CD4-positive, alpha-beta T cell (primary cell): ENCODE measurements around the gene NGFR. TPM values are rescaled to one million over a fixed set of nuclear protein-coding genes. Genes with fewer than 3 reads are reported as not detected.

ENCODE experiments used
- ATAC-seq: fragments of 200-7000 bp; cut with Tn5 transposase; one replicate; pipeline ENCODE4 v1.10.0; 2022; ENCODE audit warnings: mild to moderate bottlenecking; ENCODE audit not compliant: poor library complexity
- CTCF ChIA-PET: fragments of 350-600 bp; sonication (Branson Sonifier 250); formaldehyde crosslinking; loops from one replicate; lab custom pipeline; 2021; ENCODE audit warnings: antibody characterized with exemption, inconsistent platforms; lab: Charles Lee
- POLR2A ChIA-PET: fragments of 350-600 bp; sonication (Branson Sonifier 250); formaldehyde crosslinking; loops from one replicate; lab custom pipeline; 2021; ENCODE audit warnings: antibody characterized with exemption, inconsistent platforms; lab: Charles Lee
- DNase-seq, 14 experiments: peaks; one replicate each; pipeline ENCODE4 v3.0.0-alpha.2; 2013 to 2020; ENCODE audit warnings: mixed read lengths in 2 of 14
- H3K27ac ChIP-seq, 2 donors: one replicate each; pipeline versions ENCODE4 v1.5.1 to v1.7.0; 2013; ENCODE audit warnings: low read length in 2 of 2, low read depth in 1 of 2, mild to moderate bottlenecking in 1 of 2
- H3K27me3 ChIP-seq, 2 experiments: 1 replicate in 1 of 2; 2 replicates in 1 of 2; pipeline versions ENCODE4 v1.6.1 to v1.7.0; 2013; ENCODE audit warnings: low read length in 2 of 2, control low read depth in 1 of 2, mild to moderate bottlenecking in 1 of 2, moderate library complexity in 1 of 2; ENCODE audit not compliant: insufficient read depth in 2 of 2, control insufficient read depth in 1 of 2
- H3K36me3 ChIP-seq: one replicate; pipeline ENCODE4 v1.6.1; 2013; ENCODE audit warnings: low read length, control low read depth; ENCODE audit not compliant: insufficient read depth
- H3K4me1 ChIP-seq: one replicate; pipeline ENCODE4 v1.6.1; 2013; ENCODE audit warnings: low read length, control low read depth; ENCODE audit not compliant: insufficient read depth
- H3K4me3 ChIP-seq: one replicate; pipeline ENCODE4 v1.5.1; 2013; ENCODE audit warnings: mild to moderate bottlenecking, low read length, moderate library complexity
- H3K9me3 ChIP-seq, 2 experiments: 1 replicate in 1 of 2; 2 replicates in 1 of 2; pipeline versions ENCODE4 v1.6.1 to v1.7.0; 2013; ENCODE audit warnings: low read length in 2 of 2, mild to moderate bottlenecking in 2 of 2, control low read depth in 1 of 2, moderate library complexity in 1 of 2; ENCODE audit not compliant: control insufficient read depth in 1 of 2, insufficient read depth in 1 of 2
- H3K27ac Mint-ChIP-seq: one replicate; pipeline ENCODE4 v1.8.0; 2020; ENCODE audit warnings: mixed read lengths
- H3K27me3 Mint-ChIP-seq: one replicate; pipeline ENCODE4 v1.8.0; 2021; ENCODE audit warnings: mixed read lengths
- H3K36me3 Mint-ChIP-seq: one replicate; pipeline ENCODE4 v1.8.0; 2021; ENCODE audit warnings: low read depth, mixed read lengths
- H3K4me1 Mint-ChIP-seq: one replicate; pipeline ENCODE4 v1.8.0; 2021; ENCODE audit warnings: low read depth, mixed read lengths
- H3K4me3 Mint-ChIP-seq: one replicate; pipeline ENCODE4 v1.8.0; 2020; ENCODE audit warnings: mild to moderate bottlenecking, mixed read lengths
- H3K9me3 Mint-ChIP-seq: one replicate; pipeline ENCODE4 v1.8.0; 2020; ENCODE audit warnings: mixed read lengths
- intact Hi-C, 2 experiments: fragments of 100-400 bp; cut with DNase I in 1 of 2; cut with micrococcal nuclease in 1 of 2; formaldehyde crosslinking; loops; one replicate each; pipeline versions ENCODE4 v1.15.1 to v1.9.0; 2023 to 2025; cut with DNase I, micrococcal nuclease
- total RNA-seq, 174 experiments: library from RNA in 2 of 174; stranded (reverse) in 2 of 174; gene quantifications; one replicate each; pipeline ENCODE4 v1.2.3 and lab custom pipeline; 2021 to 2026
- TF ChIP-seq, protein P1 (sequence below): fragments of 200-600 bp; IDR thresholded peaks from one replicate; pipeline ENCODE4 v1.8.0; 2022; ENCODE audit warnings: antibody characterized with exemption, mild to moderate bottlenecking

Gene NGFR
- total RNA-seq, 2 experiments from 2014 or later, result 0.11 to 0.22 TPM

DNA sequence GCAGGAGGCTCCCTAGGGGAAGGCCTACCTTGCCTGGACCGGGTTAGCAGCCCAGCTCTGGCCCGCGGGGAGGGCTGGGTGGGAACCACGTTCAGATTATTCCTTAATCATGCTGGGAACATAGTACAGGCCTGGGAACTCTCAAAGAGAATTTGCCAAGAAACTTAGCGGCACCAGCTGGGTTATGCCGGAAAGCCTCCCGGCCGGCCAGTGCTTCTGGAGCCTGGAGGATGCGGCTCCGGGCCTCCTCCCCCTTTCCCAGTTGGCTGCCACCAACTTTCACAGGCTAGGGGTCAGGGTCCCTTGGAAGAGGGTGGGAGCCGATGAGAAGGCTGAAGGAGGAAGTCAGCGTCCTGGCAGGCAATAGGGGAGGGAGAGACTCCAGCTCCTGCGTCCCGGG is 10.8 kb downstream of the NGFR start:
- peaks cover 0 to 8% of the 10 kb centered on the region in 2 experiments for H3K9me3 ChIP-seq
- no peak overlapping the region for H3K27ac ChIP-seq
- no peaks in the 10 kb centered on the region for H3K36me3 Mint-ChIP-seq
- H3K4me3 Mint-ChIP-seq, result no peak overlapping the region
- TF ChIP-seq, protein P1, sequence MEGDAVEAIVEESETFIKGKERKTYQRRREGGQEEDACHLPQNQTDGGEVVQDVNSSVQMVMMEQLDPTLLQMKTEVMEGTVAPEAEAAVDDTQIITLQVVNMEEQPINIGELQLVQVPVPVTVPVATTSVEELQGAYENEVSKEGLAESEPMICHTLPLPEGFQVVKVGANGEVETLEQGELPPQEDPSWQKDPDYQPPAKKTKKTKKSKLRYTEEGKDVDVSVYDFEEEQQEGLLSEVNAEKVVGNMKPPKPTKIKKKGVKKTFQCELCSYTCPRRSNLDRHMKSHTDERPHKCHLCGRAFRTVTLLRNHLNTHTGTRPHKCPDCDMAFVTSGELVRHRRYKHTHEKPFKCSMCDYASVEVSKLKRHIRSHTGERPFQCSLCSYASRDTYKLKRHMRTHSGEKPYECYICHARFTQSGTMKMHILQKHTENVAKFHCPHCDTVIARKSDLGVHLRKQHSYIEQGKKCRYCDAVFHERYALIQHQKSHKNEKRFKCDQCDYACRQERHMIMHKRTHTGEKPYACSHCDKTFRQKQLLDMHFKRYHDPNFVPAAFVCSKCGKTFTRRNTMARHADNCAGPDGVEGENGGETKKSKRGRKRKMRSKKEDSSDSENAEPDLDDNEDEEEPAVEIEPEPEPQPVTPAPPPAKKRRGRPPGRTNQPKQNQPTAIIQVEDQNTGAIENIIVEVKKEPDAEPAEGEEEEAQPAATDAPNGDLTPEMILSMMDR, result no peak
- intact Hi-C loops, result no loop called here
- POLR2A ChIA-PET, result no interaction called here
- no peaks in the 10 kb centered on the region for H3K9me3 Mint-ChIP-seq
- no peaks in the 10 kb centered on the region for H3K36me3 ChIP-seq
- H3K4me1 ChIP-seq, result no peaks in the 10 kb centered on the region
- no peaks in the 10 kb centered on the region for H3K4me1 Mint-ChIP-seq
- DNase-seq, result no peak
- H3K27me3 ChIP-seq, result peaks cover 39 to 48% of the 10 kb centered on the region in 2 experiments
- CTCF ChIA-PET, result no interaction called here
- no peak overlapping the region for H3K4me3 ChIP-seq
- H3K27ac Mint-ChIP-seq, result no peak overlapping the region
- peaks cover 77% of the 10 kb centered on the region for H3K27me3 Mint-ChIP-seq
- ATAC-seq, result no peak

DNA sequence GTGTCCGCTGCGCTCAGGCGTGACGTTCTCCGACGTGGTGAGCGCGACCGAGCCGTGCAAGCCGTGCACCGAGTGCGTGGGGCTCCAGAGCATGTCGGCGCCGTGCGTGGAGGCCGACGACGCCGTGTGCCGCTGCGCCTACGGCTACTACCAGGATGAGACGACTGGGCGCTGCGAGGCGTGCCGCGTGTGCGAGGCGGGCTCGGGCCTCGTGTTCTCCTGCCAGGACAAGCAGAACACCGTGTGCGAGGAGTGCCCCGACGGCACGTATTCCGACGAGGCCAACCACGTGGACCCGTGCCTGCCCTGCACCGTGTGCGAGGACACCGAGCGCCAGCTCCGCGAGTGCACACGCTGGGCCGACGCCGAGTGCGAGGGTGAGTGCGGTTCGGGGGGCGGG is 11.2 kb downstream of the NGFR start:
- no peaks in the 10 kb centered on the region for H3K36me3 Mint-ChIP-seq
- H3K27me3 Mint-ChIP-seq, result peaks cover 77% of the 10 kb centered on the region
- Histone ChIP-seq H3K36me3 (no peaks in the 10 kb centered on the region), H3K4me3 (no peak overlapping the region), H3K9me3 (peaks cover 0 to 8% of the 10 kb centered on the region in 2 experiments), H3K4me1 (no peaks in the 10 kb centered on the region), H3K27me3 (peaks cover 35 to 44% of the 10 kb centered on the region in 2 experiments), H3K27ac (no peak overlapping the region)
- ATAC-seq (no peak), DNase-seq (no peak)
- ChIA-PET POLR2A (no interaction called here), CTCF (no interaction called here)
- H3K27ac Mint-ChIP-seq, result no peak overlapping the region
- intact Hi-C loops, result no loop called here
- TF ChIP-seq, protein P1, result no peak
- no peak overlapping the region for H3K4me3 Mint-ChIP-seq
- H3K4me1 Mint-ChIP-seq, result no peaks in the 10 kb centered on the region
- H3K9me3 Mint-ChIP-seq, result no peaks in the 10 kb centered on the region

DNA sequence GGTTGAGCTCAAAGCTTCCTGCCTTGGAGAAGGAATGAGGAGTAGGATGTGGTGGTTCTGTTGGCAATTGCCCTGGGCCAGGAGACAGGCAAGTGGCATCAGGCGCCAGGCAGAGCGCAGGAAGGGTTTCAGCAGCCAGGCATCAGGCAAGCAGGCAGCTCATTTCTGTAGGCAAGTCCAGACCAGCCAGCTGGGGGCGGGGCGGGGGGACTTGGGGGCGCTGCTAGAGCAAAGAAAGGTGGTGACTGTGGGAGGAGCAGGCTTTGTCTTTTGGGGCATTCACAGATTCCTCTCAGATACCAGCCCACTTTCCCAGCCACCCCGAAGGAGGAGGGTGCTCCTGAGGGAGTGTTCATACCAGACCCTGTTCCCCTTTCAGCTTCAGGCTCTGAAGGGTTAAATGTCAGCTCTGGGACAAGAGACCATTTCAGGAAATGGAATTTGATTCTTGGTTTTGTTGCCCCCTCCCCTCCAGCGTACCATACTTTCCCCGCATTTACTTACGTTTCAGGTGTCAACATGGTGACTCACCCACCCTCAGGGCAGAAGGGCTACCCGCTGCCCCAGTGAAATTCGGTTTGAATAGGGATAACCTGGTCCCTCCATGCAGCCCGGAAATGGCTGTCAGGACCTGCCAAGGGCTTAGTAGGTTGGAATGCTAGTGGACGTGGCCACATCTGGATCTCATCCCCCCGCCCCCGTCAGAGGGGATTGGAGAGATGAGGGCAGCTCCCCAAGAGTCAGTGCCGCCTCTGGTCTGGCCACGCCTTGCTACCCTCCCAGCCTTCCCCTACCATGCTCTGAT is 13.2 kb downstream of the NGFR start:
- no peak overlapping the region for H3K27ac Mint-ChIP-seq
- intact Hi-C loops, result no loop called here
- H3K4me1 ChIP-seq, result no peaks in the 10 kb centered on the region
- H3K4me1 Mint-ChIP-seq, result no peaks in the 10 kb centered on the region
- TF ChIP-seq, protein P1, result no peak
- ATAC-seq (no peak), DNase-seq (no peak)
- peaks cover 0 to 8% of the 10 kb centered on the region in 2 experiments for H3K9me3 ChIP-seq
- ChIA-PET CTCF (no interaction called here), POLR2A (no interaction called here)
- H3K27ac ChIP-seq, result no peak overlapping the region
- no peaks in the 10 kb centered on the region for H3K36me3 Mint-ChIP-seq
- no peaks in the 10 kb centered on the region for H3K36me3 ChIP-seq
- no peak overlapping the region for H3K4me3 ChIP-seq
- no peak overlapping the region for H3K4me3 Mint-ChIP-seq
- no peaks in the 10 kb centered on the region for H3K9me3 Mint-ChIP-seq
- peaks cover 59% of the 10 kb centered on the region for H3K27me3 Mint-ChIP-seq
- H3K27me3 ChIP-seq, result peaks cover 21 to 25% of the 10 kb centered on the region in 2 experiments
